Subcutaneous adipose tissue (tissue), 4 donors: ENCODE results near the gene LARGE1. TPM values are rescaled to one million over a fixed set of nuclear protein-coding genes. Genes with fewer than 3 reads are reported as not detected.

Experiments used
- CTCF ChIP-seq: fragments of 450-650 bp; IDR thresholded peaks from one replicate; pipeline ENCODE4 v1.5.1; 2016; ENCODE audit warnings: low read depth, mild to moderate bottlenecking, control low read depth, antibody characterized with exemption, moderate library complexity
- total RNA-seq, 4 donors: library from RNA; depleted of rRNA; stranded (reverse); fragments of >200 nt; gene quantifications; one replicate each; pipeline ENCODE4 v1.1.0, GENCODE V29; 2016

LARGE1 gene
- total RNA-seq, 4 donors from 2014 or later = 19.4 to 28.8 (median 22.1) TPM

- no peak for TF ChIP-seq CTCF
Observed at GRCh38 chr22:33940741-33941140, 20.5 kb upstream of the LARGE1 start.

DNA sequence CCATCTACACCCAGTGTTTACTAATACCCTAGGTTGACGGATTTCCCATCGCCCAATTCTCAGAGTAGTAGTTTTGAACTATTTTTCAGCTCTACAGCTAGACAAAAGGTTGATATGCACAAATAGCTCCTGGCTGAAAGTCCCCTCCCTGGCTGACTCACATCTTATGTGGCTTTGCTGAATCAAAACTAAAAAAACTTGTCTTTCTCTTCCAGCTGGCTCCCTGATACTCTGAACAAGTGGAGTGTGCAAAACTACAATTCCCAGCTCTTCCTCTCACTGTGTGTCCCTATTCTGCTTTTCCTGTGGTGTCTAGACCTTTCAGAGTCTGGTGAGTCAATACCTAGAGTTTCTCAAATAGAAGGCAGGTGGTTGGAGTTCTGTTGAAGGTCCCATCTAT is 12.7 kb upstream of the LARGE1 start:
- TF ChIP-seq CTCF = no peak

- no peak for TF ChIP-seq CTCF
Observed at GRCh38 chr22:33931406-33931805, 11.1 kb upstream of the LARGE1 start.

DNA sequence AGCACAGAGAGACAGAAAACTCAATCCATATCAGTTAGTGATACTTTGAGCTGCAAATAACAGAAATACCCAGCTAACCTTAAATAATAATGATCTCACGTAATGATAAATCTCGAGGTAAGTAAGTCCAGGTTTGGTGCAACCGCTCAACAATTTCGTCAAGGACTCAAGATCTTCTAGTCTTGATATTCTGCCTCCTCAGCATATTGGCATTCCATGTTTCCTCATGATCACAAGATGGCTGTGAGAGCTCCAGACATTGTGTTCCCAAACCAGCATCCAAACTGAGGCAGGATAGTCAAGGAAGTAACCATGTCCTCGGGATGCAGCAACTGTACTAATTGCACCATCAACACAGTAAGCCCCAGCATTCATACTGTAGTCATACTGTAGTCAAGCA is 7.5 kb upstream of the LARGE1 start:
- no peak for TF ChIP-seq CTCF

DNA sequence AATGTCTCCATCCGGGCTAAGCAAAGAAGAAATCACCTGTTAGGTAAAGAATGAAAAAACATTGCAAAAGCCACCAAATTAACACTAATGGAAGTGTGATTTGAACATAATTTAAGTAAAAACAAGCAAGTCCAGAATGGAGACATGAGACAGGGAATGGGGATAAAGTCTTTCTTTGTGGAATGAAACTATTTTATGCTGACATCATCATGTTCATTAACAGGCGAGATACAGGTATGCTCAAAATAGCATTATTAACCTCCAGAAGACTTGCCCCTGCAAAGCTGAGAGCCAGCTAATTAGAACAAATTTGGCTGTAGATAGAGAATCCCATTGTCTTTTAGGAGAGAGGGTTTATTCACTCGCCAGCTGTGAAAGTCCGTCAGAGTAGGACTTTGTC is 4.9 kb upstream of the LARGE1 start:
- no peak for TF ChIP-seq CTCF

DNA sequence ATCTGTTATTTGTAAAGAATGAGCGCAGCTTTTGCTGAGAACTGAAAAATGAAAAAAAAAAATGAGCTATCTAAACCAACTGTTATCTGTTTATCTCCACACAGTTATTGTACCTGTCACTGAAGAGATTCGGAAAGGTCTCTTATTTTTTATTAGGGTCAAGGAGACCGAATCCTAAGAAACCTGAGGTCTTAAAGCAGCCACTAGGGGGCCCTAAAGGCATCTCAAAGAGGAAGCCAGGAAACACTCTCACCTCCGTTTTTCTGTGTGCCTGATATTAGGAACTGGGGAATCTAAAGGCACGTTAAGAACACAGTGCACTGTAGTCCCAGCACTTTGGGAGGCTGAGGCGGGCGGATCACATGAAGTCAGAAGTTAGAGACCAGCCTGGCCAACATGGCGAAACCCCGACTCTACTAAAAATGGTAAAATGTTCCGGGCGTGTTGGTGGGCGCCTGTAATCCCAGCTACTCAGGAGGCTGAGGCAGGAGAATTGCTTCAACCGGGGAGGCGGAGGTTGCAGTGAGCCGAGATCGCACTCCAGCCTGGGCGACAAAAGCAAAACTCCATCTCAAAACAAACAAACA is 3.5 kb upstream of the LARGE1 start:
- no peak for TF ChIP-seq CTCF

GRCh38 chr22:33923033-33923432 is 2.8 kb upstream of the LARGE1 start:
- TF ChIP-seq CTCF = no peak
